IMR-90 (cell line): Measurements from ENCODE around the gene MAN2B1. TPM values are rescaled to one million over a fixed set of nuclear protein-coding genes. Genes with fewer than 3 reads are reported as not detected.
A peak's percentile ranks its signal among the peaks of the same experiment; 100 is the strongest.

Experiments used
- ATAC-seq: fragments of 200-7000 bp; cut with Tn5 transposase; 2 replicates; pipeline ENCODE4 v1.9.1; 2020; ENCODE audit warnings: low read depth, mild to moderate bottlenecking, moderate library complexity
- BruUV-seq: library from RNA; stranded (reverse); fragments of 400-500 nt; replicated peaks from 2 replicates; lab custom pipeline; 2021; lab: Mats Ljungman, UMichigan
- CTCF ChIA-PET: fragments of 300-600 bp; formaldehyde crosslinking; extraction: SDS; loops from one replicate; lab custom pipeline; 2021; ENCODE audit warnings: antibody characterized with exemption; lab: Yijun Ruan, JAX
- POLR2A ChIA-PET: fragments of 300-600 bp; sonication (Branson Sonifier 250); formaldehyde crosslinking; loops from one replicate; lab custom pipeline; 2022; ENCODE audit warnings: antibody characterized with exemption; ENCODE audit not compliant: unreplicated experiment; lab: Charles Lee
- DNase-seq: peaks from one replicate; pipeline ENCODE4 v3.0.0; 2013
- H2AFZ ChIP-seq: replicated peaks from 2 replicates; pipeline ENCODE3; 2013; ENCODE audit warnings: low read length, mild to moderate bottlenecking; ENCODE audit not compliant: poor library complexity
- H2AK5ac ChIP-seq: 2 replicates; pipeline ENCODE4 v1.6.1; 2013; ENCODE audit warnings: low read depth, low read length, inconsistent platforms
- H2AK9ac ChIP-seq: replicated peaks from 2 replicates; pipeline ENCODE3; 2013; ENCODE audit warnings: mild to moderate bottlenecking, low read depth, low read length, moderate library complexity; ENCODE audit not compliant: poor library complexity
- H2BK120ac ChIP-seq: 2 replicates; pipeline ENCODE4 v1.6.1; 2013; ENCODE audit warnings: low read depth, low read length, inconsistent platforms
- H2BK15ac ChIP-seq: 3 replicates; pipeline ENCODE4 v1.6.1; 2013; ENCODE audit warnings: low read depth, low read length, inconsistent platforms
- H2BK20ac ChIP-seq: 2 replicates; pipeline ENCODE4 v1.6.1; 2013; ENCODE audit warnings: low read depth, mild to moderate bottlenecking, inconsistent platforms, low read length, moderate library complexity
- H2BK5ac ChIP-seq: 2 replicates; pipeline ENCODE4 v1.6.1; 2013; ENCODE audit warnings: mild to moderate bottlenecking, low read depth, low read length, inconsistent platforms; ENCODE audit not compliant: poor library complexity, severe bottlenecking
- H3K14ac ChIP-seq: replicated peaks from 2 replicates; pipeline ENCODE4 v1.6.1; 2013; ENCODE audit warnings: low read depth, low read length, inconsistent platforms
- H3K18ac ChIP-seq: 2 replicates; pipeline ENCODE4 v1.6.1; 2013; ENCODE audit warnings: low read depth, low read length, control low read depth
- H3K23ac ChIP-seq: 2 replicates; pipeline ENCODE4 v1.6.1; 2013; ENCODE audit warnings: low read depth, low read length, inconsistent platforms
- H3K27ac ChIP-seq: 2 replicates; pipeline ENCODE4 v1.5.1; 2013; ENCODE audit warnings: mild to moderate bottlenecking, control low read depth, low read length; ENCODE audit not compliant: insufficient read depth
- H3K27me3 ChIP-seq: 2 replicates; pipeline ENCODE4 v1.6.1; 2013; ENCODE audit warnings: low read length; ENCODE audit not compliant: control insufficient read depth, insufficient read depth
- H3K36me3 ChIP-seq: 2 replicates; pipeline ENCODE4 v1.6.1; 2013; ENCODE audit warnings: low read length, mixed read lengths; ENCODE audit not compliant: control insufficient read depth, insufficient read depth
- H3K4ac ChIP-seq: 2 replicates; pipeline ENCODE4 v1.6.1; 2013; ENCODE audit warnings: low read depth, low read length, inconsistent platforms
- H3K4me1 ChIP-seq: 2 replicates; pipeline ENCODE4 v1.6.1; 2013; ENCODE audit warnings: low read length, mixed read lengths; ENCODE audit not compliant: control insufficient read depth, insufficient read depth
- H3K4me2 ChIP-seq: 2 replicates; pipeline ENCODE4 v1.6.1; 2013; ENCODE audit warnings: low read depth, mild to moderate bottlenecking, control low read depth, low read length, moderate library complexity
- H3K4me3 ChIP-seq: 2 replicates; pipeline ENCODE4 v1.5.1; 2013; ENCODE audit warnings: low read depth, mild to moderate bottlenecking, control low read depth, low read length, moderate library complexity; ENCODE audit not compliant: insufficient read depth
- H3K56ac ChIP-seq: 2 replicates; pipeline ENCODE4 v1.6.1; 2013; ENCODE audit warnings: low read length, inconsistent platforms; ENCODE audit not compliant: insufficient read depth; ENCODE audit errors: extremely low read depth
- H3K79me1 ChIP-seq, 2 experiments: 2 replicates each; pipeline ENCODE4 v1.6.1; 2013; ENCODE audit warnings: low read length in 2 of 2, inconsistent platforms in 1 of 2, low read depth in 1 of 2
- H3K9ac ChIP-seq: 2 replicates; pipeline ENCODE4 v1.6.1; 2013; ENCODE audit warnings: low read depth, low read length, control low read depth
- H3K9me1 ChIP-seq: 2 replicates; pipeline ENCODE4 v1.6.1; 2013; ENCODE audit warnings: low read length, inconsistent platforms; ENCODE audit not compliant: insufficient read depth
- H3K9me3 ChIP-seq: 2 replicates; pipeline ENCODE4 v1.6.1; 2013; ENCODE audit warnings: low read length; ENCODE audit not compliant: control insufficient read depth, insufficient read depth
- H4K20me1 ChIP-seq: 2 replicates; pipeline ENCODE4 v1.6.1; 2013; ENCODE audit warnings: low read length, inconsistent platforms; ENCODE audit not compliant: insufficient read depth
- H4K5ac ChIP-seq: 2 replicates; pipeline ENCODE4 v1.6.1; 2013; ENCODE audit warnings: mild to moderate bottlenecking, low read depth, low read length, control low read depth
- H4K8ac ChIP-seq, 2 experiments: 2 replicates each; pipeline ENCODE4 v1.6.1; 2013; ENCODE audit warnings: low read depth in 2 of 2, low read length in 2 of 2, control low read depth in 1 of 2, inconsistent platforms in 1 of 2
- H4K91ac ChIP-seq: 2 replicates; pipeline ENCODE4 v1.6.1; 2013; ENCODE audit warnings: low read depth, low read length, inconsistent platforms; ENCODE audit not compliant: insufficient read depth
- BHLHE40 ChIP-seq: fragments of 150-350 bp; IDR thresholded peaks from 2 replicates; pipeline ENCODE4 v1.6.1; 2016; ENCODE audit warnings: mild to moderate bottlenecking, low read depth, low read length
- CEBPB ChIP-seq: IDR thresholded peaks from 2 replicates; pipeline ENCODE4 v1.6.1; 2012; ENCODE audit warnings: low read depth, low read length, improper control_type of control experiment
- MAFK ChIP-seq: IDR thresholded peaks from 2 replicates; pipeline ENCODE4 v1.6.1; 2012; ENCODE audit warnings: low read depth, low read length, improper control_type of control experiment
- MXI1 ChIP-seq: IDR thresholded peaks from 2 replicates; pipeline ENCODE4 v1.6.1; 2012; ENCODE audit warnings: low read depth, mild to moderate bottlenecking, low read length, moderate library complexity, borderline replicate concordance
- POLR2A ChIP-seq: IDR thresholded peaks from 2 replicates; pipeline ENCODE4 v1.6.1; 2012; ENCODE audit warnings: mild to moderate bottlenecking, low read depth, low read length
- RAD21 ChIP-seq: IDR thresholded peaks from 2 replicates; pipeline ENCODE4 v1.6.1; 2012; ENCODE audit warnings: low read length, improper control_type of control experiment
- SMC3 ChIP-seq: fragments of 150-350 bp; IDR thresholded peaks from 2 replicates; pipeline ENCODE4 v1.6.1; 2016; ENCODE audit warnings: low read depth, mild to moderate bottlenecking, antibody characterized with exemption, low read length, moderate library complexity
- USF2 ChIP-seq: fragments of 150-350 bp; IDR thresholded peaks from 2 replicates; pipeline ENCODE4 v1.6.1; 2017; ENCODE audit warnings: mild to moderate bottlenecking, antibody characterized with exemption, low read length, low read depth
- WGBS, 2 experiments: methylation state at CpG; one replicate each; pipeline versions ENCODE4 v1.1.5 to v1.1.7; 2013; ENCODE audit warnings: missing lambda C conversion rate in 2 of 2; ENCODE audit not compliant: insufficient read length in 1 of 2; ENCODE audit errors: extremely low coverage in 2 of 2; 5-methylcytosine and 5-hydroxymethylcytosine counted together
- dilution Hi-C: fragments of 300-500 bp; cut with HindIII; formaldehyde crosslinking; loops from one replicate; pipeline ENCODE4 v1.14.3; 2018; ENCODE audit warnings: low sequenced_read_pairs; ENCODE audit not compliant: unreplicated experiment
- in situ Hi-C: fragments of 300-500 bp; cut with MboI; formaldehyde crosslinking; loops from 3 replicates; pipeline ENCODE4 v1.14.3; 2019; ENCODE audit warnings: low sequenced_read_pairs, inconsistent platforms, mixed read lengths
- intact Hi-C: fragments of 100-400 bp; cut with micrococcal nuclease; formaldehyde crosslinking; loops from 2 replicates; pipeline ENCODE4 v1.10.0; 2022
- polyA plus RNA-seq, 3 experiments: library from polyadenylated mRNA; depleted of rRNA; stranded (reverse); fragments of >200 nt; gene quantifications; 2 replicates each; pipeline ENCODE4 v1.2.3, GENCODE V29; 2012; ENCODE audit warnings: low replicate concordance in 1 of 3
- total RNA-seq: library from RNA; depleted of rRNA; stranded (reverse); fragments of >200 nt; gene quantifications from 2 replicates; pipeline ENCODE4 v1.2.3, GENCODE V29; 2012
- TF ChIP-seq, protein P1 (sequence below): conservative IDR thresholded peaks from 2 replicates; pipeline ENCODE4 v1.5.1; 2012; ENCODE audit warnings: mild to moderate bottlenecking, low read depth, low read length, improper control_type of control experiment

Gene MAN2B1
- total and polyA plus RNA-seq, 2 of the 4 experiments (the other 2 are of a cell fraction) = 10.4 to 55.4 TPM

- peaks cover 3% of the 10 kb centered on the region for H3K4me1 ChIP-seq
- H3K27me3 ChIP-seq = no peaks in the 10 kb centered on the region
- no peak overlapping the region for H2BK5ac ChIP-seq
- DNase-seq (peak; percentile 77), ATAC-seq (peak; percentile 98)
- peak overlapping the region; percentile 17 for H2AK9ac ChIP-seq
- intact Hi-C loops (no loop called here), dilution Hi-C loops (no loop called here), in situ Hi-C loops (no loop called here)
- POLR2A ChIA-PET = no interaction called here
- H3K18ac ChIP-seq = no peak overlapping the region
- H4K91ac ChIP-seq = no peak overlapping the region; the same call in 1 of the 2 replicates
- no peak overlapping the region for H3K9ac ChIP-seq
- H4K5ac ChIP-seq = 0 out of 2 replicates have a peak overlapping the region, but pooled peaks have one; percentile 43
- H3K36me3 ChIP-seq = no peaks in the 10 kb centered on the region
- H2AFZ ChIP-seq = peak overlapping the region; percentile 92
- H3K56ac ChIP-seq = no peak overlapping the region
- no peaks in the 10 kb centered on the region for H3K79me1 ChIP-seq
- no peak overlapping the region; the same call in 1 of the 2 replicates for H3K4me3 ChIP-seq
- no peaks in the 10 kb centered on the region for H3K9me3 ChIP-seq
- H3K9me1 ChIP-seq = no peaks in the 10 kb centered on the region
- no peak overlapping the region for H3K14ac ChIP-seq
- no peak overlapping the region for H3K4ac ChIP-seq
- H3K23ac ChIP-seq = no peak overlapping the region
- H2BK15ac ChIP-seq = no peak overlapping the region
- no peak overlapping the region for H2BK120ac ChIP-seq
- TF ChIP-seq SMC3 (peak; percentile 20; the same call in 1 of the 2 replicates), CEBPB (no peak), MXI1 (peak; percentile 37; the same call in 1 of the 2 replicates), BHLHE40 (0 out of 2 replicates have a peak, but pooled peaks have one; percentile 12), POLR2A (no peak), USF2 (0 out of 2 replicates have a peak, but pooled peaks have one; percentile 15), MAFK (no peak), RAD21 (peak; percentile 48)
- TF ChIP-seq, protein P1, sequence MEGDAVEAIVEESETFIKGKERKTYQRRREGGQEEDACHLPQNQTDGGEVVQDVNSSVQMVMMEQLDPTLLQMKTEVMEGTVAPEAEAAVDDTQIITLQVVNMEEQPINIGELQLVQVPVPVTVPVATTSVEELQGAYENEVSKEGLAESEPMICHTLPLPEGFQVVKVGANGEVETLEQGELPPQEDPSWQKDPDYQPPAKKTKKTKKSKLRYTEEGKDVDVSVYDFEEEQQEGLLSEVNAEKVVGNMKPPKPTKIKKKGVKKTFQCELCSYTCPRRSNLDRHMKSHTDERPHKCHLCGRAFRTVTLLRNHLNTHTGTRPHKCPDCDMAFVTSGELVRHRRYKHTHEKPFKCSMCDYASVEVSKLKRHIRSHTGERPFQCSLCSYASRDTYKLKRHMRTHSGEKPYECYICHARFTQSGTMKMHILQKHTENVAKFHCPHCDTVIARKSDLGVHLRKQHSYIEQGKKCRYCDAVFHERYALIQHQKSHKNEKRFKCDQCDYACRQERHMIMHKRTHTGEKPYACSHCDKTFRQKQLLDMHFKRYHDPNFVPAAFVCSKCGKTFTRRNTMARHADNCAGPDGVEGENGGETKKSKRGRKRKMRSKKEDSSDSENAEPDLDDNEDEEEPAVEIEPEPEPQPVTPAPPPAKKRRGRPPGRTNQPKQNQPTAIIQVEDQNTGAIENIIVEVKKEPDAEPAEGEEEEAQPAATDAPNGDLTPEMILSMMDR = peak; percentile 74
- no peaks in the 10 kb centered on the region for H4K20me1 ChIP-seq
- WGBS, 2 experiments = 17% methylated on average over 27 of the region's 39 CpGs; no CpG with 5 or more reads in 1 of the 2 experiments
- H4K8ac ChIP-seq = peak overlapping the region in 1 of 2 experiments; percentile 67; a peak in 2 of 4 replicates
- CTCF ChIA-PET = interaction anchor here (0.6 to 1.0 kb wide), 2 partner anchors 9 to 94 kb away, joined by 3 read pairs; no protein-coding TSS in a partner anchor
- H2AK5ac ChIP-seq = no peak overlapping the region
- BruUV-seq = no TSS peak
- H2BK20ac ChIP-seq = no peak overlapping the region
- H3K4me2 ChIP-seq = peak overlapping the region; percentile 64
- H3K27ac ChIP-seq = no peak overlapping the region
These were observed 26.5 kb downstream of the MAN2B1 start for GRCh38 chr19:12639901-12640613.
